BLaER1 treated with 17β-estradiol and CSF1 and Interleukin-3, amounts not matched to agents 10 nM and 100 nM (cell line): Measurements from ENCODE around the gene ZC3HAV1.

Source experiments
- H3K27ac ChIP-seq, 11 experiments: shearing (Covaris generic); formaldehyde crosslinking; 2 replicates each; pipeline ENCODE4 v1.8.1; 2022
- H3K27me3 ChIP-seq, 11 experiments: shearing (Covaris generic); formaldehyde crosslinking; 2 replicates each; pipeline ENCODE4 v1.8.1; 2022
- H3K36me3 ChIP-seq, 11 experiments: shearing (Covaris generic); formaldehyde crosslinking; 2 replicates each; pipeline ENCODE4 v1.8.1; 2022
- H3K4me1 ChIP-seq, 10 experiments: shearing (Covaris generic); formaldehyde crosslinking; 2 replicates each; pipeline ENCODE4 v1.8.1; 2022
- H3K4me2 ChIP-seq, 11 experiments: shearing (Covaris generic); formaldehyde crosslinking; 2 replicates each; pipeline ENCODE4 v1.8.1; 2022
- H3K4me3 ChIP-seq, 10 experiments: shearing (Covaris generic); formaldehyde crosslinking; 2 replicates each; pipeline ENCODE4 v1.8.1; 2022
- H3K9ac ChIP-seq, 11 experiments: shearing (Covaris generic); formaldehyde crosslinking; 2 replicates each; pipeline ENCODE4 v1.8.1; 2022
- H3K9me3 ChIP-seq, 11 experiments: shearing (Covaris generic); formaldehyde crosslinking; replicated peaks in 1 of 11; 2 replicates each; pipeline ENCODE4 v1.8.1; 2022
- H4K20me1 ChIP-seq, 11 experiments: shearing (Covaris generic); formaldehyde crosslinking; 2 replicates each; pipeline ENCODE4 v1.8.1; 2022
- Cebpa-rat ChIP-seq, 11 experiments: shearing (Covaris generic); IDR thresholded peaks; 2 replicates each; pipeline ENCODE4 v1.8.1; 2022

Gene ZC3HAV1

DNA sequence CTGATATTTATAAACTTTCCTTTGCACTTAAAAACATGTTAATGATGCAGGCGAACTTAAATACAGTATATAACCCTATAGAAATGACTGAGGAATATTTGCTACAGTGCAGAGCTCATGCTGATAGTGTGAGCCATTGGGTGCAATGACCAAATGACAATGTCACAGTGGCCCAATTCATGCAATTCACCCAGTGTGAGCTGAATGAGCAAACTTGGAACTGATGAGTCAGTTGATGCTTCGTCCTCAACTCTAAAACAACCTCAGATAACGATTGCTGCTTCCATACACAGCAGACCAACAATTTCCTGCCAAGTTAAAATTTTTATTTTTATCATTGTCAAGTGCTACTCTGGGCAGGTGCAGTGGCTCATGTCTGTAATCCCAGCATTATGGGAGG is 61.5 kb downstream of the ZC3HAV1 start:
- no peak overlapping the region for H3K4me2 ChIP-seq
- no peak for TF ChIP-seq Cebpa-rat (IDR thresholded peaks at IDR 0.05)
- H3K27me3 ChIP-seq: no peaks in the 10 kb centered on the region
- peaks cover 0 to 71% (median 21%) of the 10 kb centered on the region in 11 experiments; a peak in 17 of 22 replicates for H4K20me1 ChIP-seq
- no peak overlapping the region for H3K27ac ChIP-seq
- H3K4me3 ChIP-seq: no peak overlapping the region
- H3K9ac ChIP-seq: no peak overlapping the region
- H3K4me1 ChIP-seq: peaks cover 26 to 55% (median 33%) of the 10 kb centered on the region in 10 experiments
- no peaks in the 10 kb centered on the region for H3K9me3 ChIP-seq
- peaks cover 70 to 98% (median 92%) of the 10 kb centered on the region in 11 experiments for H3K36me3 ChIP-seq

DNA sequence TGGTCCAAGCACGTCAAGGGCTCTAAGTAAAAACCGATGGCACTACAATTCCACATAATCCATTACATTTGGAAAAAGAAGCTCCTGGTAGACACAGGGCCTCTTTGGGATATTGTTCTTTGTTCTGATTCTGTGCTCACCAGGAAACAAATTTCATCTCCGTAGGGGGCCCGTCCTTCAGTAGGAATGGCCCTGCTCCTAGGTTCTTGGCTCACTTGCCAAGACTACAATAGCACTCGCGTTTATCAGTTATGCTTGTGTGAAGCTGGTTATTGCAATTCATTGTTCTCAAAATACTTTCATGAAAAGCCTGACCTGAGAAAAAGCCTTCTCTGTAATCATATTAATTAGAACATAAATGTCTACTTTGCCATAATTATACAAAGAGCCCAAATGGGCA is 63.4 kb downstream of the ZC3HAV1 start:
- Histone ChIP-seq H4K20me1 (peaks cover 0 to 63% (median 16%) of the 10 kb centered on the region in 11 experiments; a peak in 16 of 22 replicates), H3K36me3 (peaks cover 52 to 82% (median 74%) of the 10 kb centered on the region in 11 experiments), H3K4me2 (peak overlapping the region in 9 of 11 experiments; percentile 40 to 79 (median 66); a peak in 14 of 22 replicates), H3K9me3 (no peaks in the 10 kb centered on the region), H3K9ac (no peak overlapping the region), H3K27ac (no peak overlapping the region), H3K4me3 (no peak overlapping the region), H3K27me3 (no peaks in the 10 kb centered on the region), H3K4me1 (peaks cover 26 to 58% (median 40%) of the 10 kb centered on the region in 10 experiments)
- TF ChIP-seq Cebpa-rat (IDR thresholded peaks at IDR 0.05): no peak

- Histone ChIP-seq H3K9ac (peak overlapping the region in 1 of 11 experiments; percentile 8; a peak in 1 of 22 replicates), H3K27me3 (no peaks in the 10 kb centered on the region), H3K9me3 (no peaks in the 10 kb centered on the region), H3K36me3 (peaks cover 42 to 72% (median 63%) of the 10 kb centered on the region in 11 experiments), H3K4me2 (peak overlapping the region; percentile 49 to 79 (median 66)), H3K4me1 (peaks cover 26 to 58% (median 41%) of the 10 kb centered on the region in 10 experiments), H3K27ac (peak overlapping the region in 10 of 11 experiments; percentile 1 to 57 (median 44); a peak in 16 of 22 replicates), H3K4me3 (no peak overlapping the region; a peak in 1 of 20 replicates), H4K20me1 (peaks cover 0 to 53% (median 16%) of the 10 kb centered on the region in 11 experiments; a peak in 16 of 22 replicates)
- no peak for TF ChIP-seq Cebpa-rat (IDR thresholded peaks at IDR 0.05)
Measured at GRCh38 chr7:139044813-139045794, 64.4 kb downstream of the ZC3HAV1 start.

DNA sequence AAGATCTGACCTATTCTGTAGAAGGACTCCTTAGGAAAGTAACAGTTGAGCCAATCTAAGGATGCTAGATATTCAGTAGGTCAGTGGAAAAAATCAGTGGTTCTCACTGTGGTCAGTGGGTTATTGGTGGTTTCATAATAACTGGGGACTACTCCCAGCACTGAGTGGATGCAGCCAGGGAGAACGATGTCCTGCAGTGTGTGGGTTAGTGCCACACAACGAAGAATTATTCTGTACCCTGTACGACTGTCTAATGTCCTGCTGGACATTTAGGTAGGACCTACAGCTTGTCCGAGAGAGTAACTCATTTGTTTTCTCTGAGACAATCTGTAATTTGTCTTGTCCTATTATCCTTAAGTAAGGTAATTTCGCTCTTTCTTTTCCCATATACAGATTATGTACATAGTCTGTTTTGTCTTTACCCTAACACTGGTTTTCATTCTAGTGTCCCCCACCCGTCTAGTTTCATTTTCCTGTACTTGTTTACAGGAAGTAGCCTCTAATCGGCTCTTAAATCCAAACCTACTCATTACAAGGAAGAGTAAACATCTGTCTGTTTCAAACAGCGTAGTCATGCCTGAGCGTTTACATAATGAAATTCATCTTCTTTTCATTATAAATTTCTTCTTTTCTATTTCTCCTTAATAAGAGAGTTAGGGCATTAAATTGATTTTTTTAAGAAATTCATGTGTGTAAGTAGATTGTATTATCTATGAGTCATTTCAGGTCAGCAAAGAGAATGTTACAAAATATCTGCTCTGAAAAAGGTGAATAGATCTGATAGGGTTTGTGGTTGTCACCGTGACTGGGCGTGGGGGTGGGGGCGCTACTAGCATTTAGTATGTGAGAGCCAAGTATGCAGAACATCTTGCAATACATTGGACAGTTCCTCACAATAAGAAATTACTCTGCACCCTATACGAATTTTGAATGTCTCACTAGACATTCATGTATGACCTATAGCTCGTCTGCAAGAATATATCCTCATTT is 65.4 kb downstream of the ZC3HAV1 start:
- Histone ChIP-seq H4K20me1 (peaks cover 0 to 44% (median 11%) of the 10 kb centered on the region in 11 experiments; a peak in 15 of 22 replicates), H3K9me3 (no peaks in the 10 kb centered on the region), H3K4me1 (peaks cover 26 to 58% (median 41%) of the 10 kb centered on the region in 10 experiments), H3K27me3 (no peaks in the 10 kb centered on the region), H3K4me3 (no peak overlapping the region), H3K4me2 (peak overlapping the region; percentile 49 to 79 (median 66)), H3K36me3 (peaks cover 32 to 62% (median 54%) of the 10 kb centered on the region in 11 experiments), H3K27ac (peak overlapping the region in 10 of 11 experiments; percentile 4 to 53 (median 40); a peak in 15 of 22 replicates), H3K9ac (peak overlapping the region in 1 of 11 experiments; percentile 7; a peak in 2 of 22 replicates)
- no peak for TF ChIP-seq Cebpa-rat (IDR thresholded peaks at IDR 0.05)

- H3K4me2 ChIP-seq: peak overlapping the region in 5 of 11 experiments; percentile 10 to 35 (median 20); a peak in 6 of 22 replicates
Measured at GRCh38 chr7:139041378-139042085, 68.0 kb downstream of the ZC3HAV1 start.

DNA sequence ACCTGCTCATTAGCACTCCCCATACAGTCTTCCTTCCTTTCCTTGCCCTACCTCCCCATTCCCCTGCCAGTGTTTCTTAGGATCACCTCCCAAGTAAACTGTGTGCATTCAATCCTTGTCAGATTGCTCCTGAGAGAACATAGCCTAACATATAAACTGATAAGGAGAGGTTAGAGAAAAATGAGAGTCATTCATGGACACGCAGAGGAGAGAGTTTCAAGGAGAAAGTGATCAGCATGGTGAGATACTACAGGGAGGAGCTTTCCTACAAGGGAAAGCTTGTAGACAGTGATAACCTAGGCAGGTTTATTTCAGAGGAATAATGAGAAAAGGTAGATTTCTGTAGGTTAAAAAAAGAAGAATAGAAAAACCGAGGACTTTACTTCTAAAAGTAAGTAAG is 70.8 kb downstream of the ZC3HAV1 start:
- Histone ChIP-seq H3K36me3 (peaks cover 4 to 18% (median 12%) of the 10 kb centered on the region in 11 experiments; a peak in 19 of 22 replicates), H4K20me1 (peaks cover 0 to 14% (median 9%) of the 10 kb centered on the region in 11 experiments; a peak in 12 of 22 replicates), H3K27ac (no peak overlapping the region), H3K27me3 (no peaks in the 10 kb centered on the region), H3K9ac (no peak overlapping the region), H3K4me3 (no peak overlapping the region), H3K4me1 (peaks cover 34 to 55% (median 43%) of the 10 kb centered on the region in 10 experiments), H3K9me3 (no peaks in the 10 kb centered on the region), H3K4me2 (peak overlapping the region in 2 of 11 experiments; percentile 85 to 98; a peak in 3 of 22 replicates)
- TF ChIP-seq Cebpa-rat (IDR thresholded peaks at IDR 0.05): no peak

More at GRCh38 chr7:139041378-139042085, 68.0 kb downstream of the ZC3HAV1 start:
- no peak for TF ChIP-seq Cebpa-rat (IDR thresholded peaks at IDR 0.05)
- H3K27ac ChIP-seq: no peak overlapping the region; a peak in 1 of 22 replicates
- H3K27me3 ChIP-seq: no peaks in the 10 kb centered on the region
- no peak overlapping the region for H3K4me3 ChIP-seq
- peaks cover 7 to 36% (median 28%) of the 10 kb centered on the region in 11 experiments for H3K36me3 ChIP-seq
- peaks cover 43 to 64% (median 52%) of the 10 kb centered on the region in 10 experiments for H3K4me1 ChIP-seq
- no peaks in the 10 kb centered on the region for H3K9me3 ChIP-seq
- peaks cover 0 to 26% (median 4%) of the 10 kb centered on the region in 11 experiments; a peak in 8 of 22 replicates for H4K20me1 ChIP-seq
- no peak overlapping the region for H3K9ac ChIP-seq

GRCh38 chr7:139036901-139037300 is 72.6 kb downstream of the ZC3HAV1 start:
- Histone ChIP-seq H3K9me3 (no peaks in the 10 kb centered on the region), H4K20me1 (peaks cover 0 to 23% (median 13%) of the 10 kb centered on the region in 11 experiments; a peak in 12 of 22 replicates), H3K27ac (0 out of 22 replicates have a peak overlapping the region, but pooled peaks of 1 of the 11 experiments have one; percentile 94), H3K4me1 (peaks cover 30 to 55% (median 44%) of the 10 kb centered on the region in 10 experiments), H3K36me3 (peaks cover 10 to 27% (median 21%) of the 10 kb centered on the region in 11 experiments), H3K4me2 (peak overlapping the region in 9 of 11 experiments; percentile 85 to 98 (median 97); a peak in 16 of 22 replicates), H3K27me3 (no peaks in the 10 kb centered on the region), H3K9ac (no peak overlapping the region), H3K4me3 (peak overlapping the region in 1 of 10 experiments; percentile 87; a peak in 1 of 20 replicates)
- TF ChIP-seq Cebpa-rat (IDR thresholded peaks at IDR 0.05): no peak
